HEK293 (cell line): Measurements from ENCODE around the gene KCTD7.
"Not testable (repeated sequence)": the region's sequence is repeated elsewhere in the genome, so short reads cannot be mapped to it uniquely, and the experiment has no call there.

Source experiments
- CTCF ChIA-PET: fragments of 350-600 bp; formaldehyde crosslinking; extraction: SDS; loops from one replicate; lab custom pipeline; 2021; ENCODE audit warnings: antibody characterized with exemption; lab: Yijun Ruan, JAX
- POLR2A ChIA-PET: fragments of 300-600 bp; formaldehyde crosslinking; extraction: SDS; loops from one replicate; lab custom pipeline; 2020; ENCODE audit warnings: antibody characterized with exemption, inconsistent platforms; lab: Yijun Ruan, JAX
- H3K27ac ChIP-seq: fragments of 200-500 bp; sonication (Bioruptor generic); 2 replicates; pipeline ENCODE4 v1.5.1; 2014; ENCODE audit warnings: low read depth, low read length, control low read depth, inconsistent platforms; ENCODE audit errors: extremely low read depth
- H3K36me3 ChIP-seq, 2 experiments: fragments of 200-500 bp in 1 of 2; sonication (Bioruptor generic) in 1 of 2; 1 replicate in 1 of 2; 2 replicates in 1 of 2; pipeline ENCODE4 v1.5.1; 2014 to 2017; ENCODE audit warnings: inconsistent platforms in 2 of 2, low read length in 2 of 2; ENCODE audit not compliant: control insufficient read depth in 2 of 2, insufficient read depth in 1 of 2
- H3K4me1 ChIP-seq: fragments of 200-500 bp; sonication (Bioruptor generic); 2 replicates; pipeline ENCODE4 v1.5.1; 2014; ENCODE audit warnings: mild to moderate bottlenecking, low read length, inconsistent platforms; ENCODE audit not compliant: control insufficient read depth, insufficient read depth
- H3K4me3 ChIP-seq: 2 replicates; pipeline ENCODE4 v1.5.1; 2011; ENCODE audit warnings: low read depth, mild to moderate bottlenecking, control low read depth, low read length, moderate library complexity
- H3K9me3 ChIP-seq: fragments of 200-500 bp; sonication (Bioruptor generic); 2 replicates; pipeline ENCODE4 v1.5.1; 2014; ENCODE audit warnings: low read depth, low read length, inconsistent platforms; ENCODE audit not compliant: control insufficient read depth, insufficient read depth
- BCL11B ChIP-seq: fragments of 450-650 bp; formaldehyde crosslinking; IDR thresholded peaks from 2 replicates; pipeline ENCODE4 v1.5.1; 2016; ENCODE audit warnings: low read depth, missing biosample characterization, missing genetic modification characterization
- MEIS1 ChIP-seq: sonication (generic); formaldehyde crosslinking; IDR thresholded peaks from 2 replicates; pipeline ENCODE4 v1.8.1; 2022; ENCODE audit warnings: missing genetic modification reagents, mild to moderate bottlenecking, borderline replicate concordance
- TCF7L2 ChIP-seq: IDR thresholded peaks from 2 replicates; pipeline ENCODE4 v1.6.1; 2011; ENCODE audit warnings: low read depth, mild to moderate bottlenecking, inconsistent platforms, low read length, moderate library complexity, borderline replicate concordance
- YY1 ChIP-seq: fragments of 450-650 bp; formaldehyde crosslinking; IDR thresholded peaks from 2 replicates; pipeline ENCODE4 v1.5.1; 2018; ENCODE audit warnings: missing biosample characterization, missing genetic modification characterization
- ZBTB48 ChIP-seq: fragments of 450-650 bp; formaldehyde crosslinking; IDR thresholded peaks from 2 replicates; pipeline ENCODE4 v1.5.1; 2016; ENCODE audit warnings: missing biosample characterization, missing genetic modification characterization
- ZFP69B ChIP-seq: fragments of 450-650 bp; formaldehyde crosslinking; IDR thresholded peaks from 2 replicates; pipeline ENCODE4 v1.5.1; 2016; ENCODE audit warnings: missing biosample characterization, missing genetic modification characterization
- ZNF155 ChIP-seq: fragments of 450-650 bp; formaldehyde crosslinking; IDR thresholded peaks from 2 replicates; pipeline ENCODE4 v1.5.1; 2016; ENCODE audit warnings: missing biosample characterization, missing genetic modification characterization
- ZNF184 ChIP-seq: fragments of 450-650 bp; IDR thresholded peaks from 2 replicates; pipeline ENCODE4 v1.5.1; 2018; ENCODE audit warnings: missing biosample characterization, mild to moderate bottlenecking, missing genetic modification characterization
- ZNF354C ChIP-seq: fragments of 450-650 bp; formaldehyde crosslinking; IDR thresholded peaks from 2 replicates; pipeline ENCODE4 v1.5.1; 2016; ENCODE audit warnings: missing biosample characterization, missing genetic modification characterization, low read depth, borderline replicate concordance
- ZNF366 ChIP-seq: fragments of 450-650 bp; formaldehyde crosslinking; conservative IDR thresholded peaks from 2 replicates; pipeline ENCODE4 v1.5.1; 2016; ENCODE audit warnings: missing biosample characterization, missing genetic modification characterization
- ZNF423 ChIP-seq: fragments of 450-650 bp; formaldehyde crosslinking; IDR thresholded peaks from 2 replicates; pipeline ENCODE4 v1.5.1; 2016; ENCODE audit warnings: missing biosample characterization, missing genetic modification characterization
- ZNF433 ChIP-seq: fragments of 450-650 bp; formaldehyde crosslinking; IDR thresholded peaks from 2 replicates; pipeline ENCODE4 v1.5.1; 2016; ENCODE audit warnings: missing biosample characterization, missing genetic modification characterization, low read depth
- ZNF548 ChIP-seq: fragments of 450-650 bp; formaldehyde crosslinking; IDR thresholded peaks from 2 replicates; pipeline ENCODE4 v1.5.1; 2016; ENCODE audit warnings: missing biosample characterization, missing genetic modification characterization
- ZNF571 ChIP-seq: fragments of 450-650 bp; formaldehyde crosslinking; IDR thresholded peaks from 2 replicates; pipeline ENCODE4 v1.5.0; 2017; ENCODE audit warnings: missing biosample characterization, missing genetic modification characterization
- ZNF623 ChIP-seq: fragments of 450-650 bp; formaldehyde crosslinking; IDR thresholded peaks from 2 replicates; pipeline ENCODE4 v1.5.1; 2016; ENCODE audit warnings: missing biosample characterization, missing genetic modification characterization
- ZNF624 ChIP-seq: fragments of 450-650 bp; formaldehyde crosslinking; IDR thresholded peaks from 2 replicates; pipeline ENCODE4 v1.5.1; 2017; ENCODE audit warnings: missing biosample characterization, missing genetic modification characterization
- ZNF776 ChIP-seq: fragments of 450-650 bp; formaldehyde crosslinking; IDR thresholded peaks from 2 replicates; pipeline ENCODE4 v1.5.0; 2017; ENCODE audit warnings: missing biosample characterization, missing genetic modification characterization, borderline replicate concordance
- TF ChIP-seq, protein P1 (sequence below): fragments of 450-650 bp; formaldehyde crosslinking; conservative IDR thresholded peaks from 2 replicates; pipeline ENCODE4 v1.5.1; 2016; ENCODE audit warnings: low read depth, missing biosample characterization, missing genetic modification characterization
- TF ChIP-seq, protein P2 (sequence below): fragments of 450-650 bp; formaldehyde crosslinking; IDR thresholded peaks from 2 replicates; pipeline ENCODE4 v1.5.1; 2017; ENCODE audit warnings: missing biosample characterization, missing genetic modification characterization
- TF ChIP-seq, protein P3 (sequence below): fragments of 450-650 bp; formaldehyde crosslinking; optimal IDR thresholded peaks from 2 replicates; pipeline ENCODE3; 2016; ENCODE audit warnings: missing biosample characterization, mild to moderate bottlenecking, missing genetic modification characterization

The KCTD7 gene

DNA sequence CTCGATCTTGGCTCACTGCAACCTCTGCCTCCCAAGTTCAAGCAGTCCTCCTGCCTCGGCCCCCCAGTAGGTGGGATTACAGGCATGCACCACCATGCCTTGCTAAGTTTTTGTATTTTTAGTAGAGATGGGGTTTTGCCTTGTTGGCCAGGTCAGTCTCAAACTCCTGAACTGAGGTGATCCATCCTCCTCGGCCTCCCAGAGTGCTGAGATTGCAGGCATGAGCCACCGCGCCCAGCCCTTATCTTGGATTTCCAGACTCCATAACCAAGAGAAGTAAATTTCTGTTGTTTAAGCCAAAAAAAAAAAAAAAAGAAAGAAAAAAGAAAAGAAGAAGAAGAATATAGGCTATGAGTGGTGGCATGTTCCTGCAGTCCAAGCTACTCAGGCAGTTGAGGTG is 58.5 kb downstream of the KCTD7 start (continued):
- TF ChIP-seq ZNF423 (tag by site-specific recombination) (no peak), ZNF571 (tag by site-specific recombination) (no peak), ZNF623 (tag by site-specific recombination) (no peak)
- TF ChIP-seq, all 188 proteins: peak for 0

DNA sequence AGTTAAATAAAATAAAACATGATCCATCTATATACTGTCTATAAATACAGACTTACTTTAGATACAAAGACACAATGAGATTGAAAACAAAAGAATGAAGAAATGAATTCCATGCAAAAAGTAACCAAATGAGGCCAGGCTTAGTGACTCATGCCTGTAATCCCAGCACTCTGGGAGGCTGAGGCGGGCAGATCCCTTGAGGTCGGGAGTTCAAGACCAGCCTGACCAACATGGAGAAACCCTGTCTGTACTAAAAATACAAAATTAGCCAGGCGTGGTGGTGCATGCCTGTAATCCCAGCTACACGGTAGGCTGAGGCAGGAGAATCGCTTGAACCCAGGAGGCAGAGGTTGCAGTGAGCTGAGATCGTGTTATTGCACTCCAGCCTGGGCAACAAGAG is 59.0 kb downstream of the KCTD7 start:
- H3K9me3 ChIP-seq, H3K27ac ChIP-seq, H3K4me1 ChIP-seq, H3K36me3 ChIP-seq, H3K4me3 ChIP-seq, POLR2A ChIA-PET, CTCF ChIA-PET: not testable (repeated sequence)

DNA sequence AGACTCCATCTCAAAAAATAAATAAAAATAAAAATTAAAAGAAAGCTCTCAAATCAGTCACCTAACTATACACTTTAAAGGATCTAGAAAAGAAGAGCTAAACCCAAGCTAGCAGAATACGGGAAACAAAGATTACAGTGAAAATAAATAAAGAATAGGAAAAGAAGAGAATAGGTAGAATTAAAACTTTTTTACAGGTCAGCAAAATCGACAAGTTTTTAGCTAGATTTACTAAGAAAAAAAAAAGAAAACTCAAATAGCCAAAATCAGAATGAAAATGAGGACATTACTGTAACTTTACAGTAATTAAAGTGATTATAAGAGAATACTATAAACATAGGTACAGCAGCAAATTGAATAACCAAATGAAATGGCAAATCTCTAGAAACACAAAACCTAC is 60.4 kb downstream of the KCTD7 start:
- Histone ChIP-seq H3K36me3 (no peaks in the 10 kb centered on the region; a peak in 1 of 3 replicates), H3K4me3 (no peak overlapping the region), H3K9me3 (no peaks in the 10 kb centered on the region), H3K4me1 (no peaks in the 10 kb centered on the region), H3K27ac (no peak overlapping the region)
- no peak for TF ChIP-seq ZNF433
- no peak for TF ChIP-seq ZNF366 (tag by site-specific recombination)
- no peak for TF ChIP-seq YY1
- no peak for TF ChIP-seq ZNF548 (tag by site-specific recombination)
- TF ChIP-seq ZNF624, result no peak
- no peak for TF ChIP-seq BCL11B (tag by site-specific recombination)
- TF ChIP-seq, protein P1, sequence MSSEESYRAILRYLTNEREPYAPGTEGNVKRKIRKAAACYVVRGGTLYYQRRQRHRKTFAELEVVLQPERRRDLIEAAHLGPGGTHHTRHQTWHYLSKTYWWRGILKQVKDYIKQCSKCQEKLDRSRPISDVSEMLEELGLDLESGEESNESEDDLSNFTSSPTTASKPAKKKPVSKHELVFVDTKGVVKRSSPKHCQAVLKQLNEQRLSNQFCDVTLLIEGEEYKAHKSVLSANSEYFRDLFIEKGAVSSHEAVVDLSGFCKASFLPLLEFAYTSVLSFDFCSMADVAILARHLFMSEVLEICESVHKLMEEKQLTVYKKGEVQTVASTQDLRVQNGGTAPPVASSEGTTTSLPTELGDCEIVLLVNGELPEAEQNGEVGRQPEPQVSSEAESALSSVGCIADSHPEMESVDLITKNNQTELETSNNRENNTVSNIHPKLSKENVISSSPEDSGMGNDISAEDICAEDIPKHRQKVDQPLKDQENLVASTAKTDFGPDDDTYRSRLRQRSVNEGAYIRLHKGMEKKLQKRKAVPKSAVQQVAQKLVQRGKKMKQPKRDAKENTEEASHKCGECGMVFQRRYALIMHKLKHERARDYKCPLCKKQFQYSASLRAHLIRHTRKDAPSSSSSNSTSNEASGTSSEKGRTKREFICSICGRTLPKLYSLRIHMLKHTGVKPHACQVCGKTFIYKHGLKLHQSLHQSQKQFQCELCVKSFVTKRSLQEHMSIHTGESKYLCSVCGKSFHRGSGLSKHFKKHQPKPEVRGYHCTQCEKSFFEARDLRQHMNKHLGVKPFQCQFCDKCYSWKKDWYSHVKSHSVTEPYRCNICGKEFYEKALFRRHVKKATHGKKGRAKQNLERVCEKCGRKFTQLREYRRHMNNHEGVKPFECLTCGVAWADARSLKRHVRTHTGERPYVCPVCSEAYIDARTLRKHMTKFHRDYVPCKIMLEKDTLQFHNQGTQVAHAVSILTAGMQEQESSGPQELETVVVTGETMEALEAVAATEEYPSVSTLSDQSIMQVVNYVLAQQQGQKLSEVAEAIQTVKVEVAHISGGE (tag by site-specific recombination), result no peak
- no peak for TF ChIP-seq ZNF354C (tag by site-specific recombination)
- TF ChIP-seq ZNF155, result no peak
- no peak for TF ChIP-seq ZNF776 (tag by site-specific recombination)
- TF ChIP-seq ZNF184 (tag by site-specific recombination), result no peak
- no peak for TF ChIP-seq MEIS1 (CRISPR knock-in tag)
- TF ChIP-seq, protein P2, sequence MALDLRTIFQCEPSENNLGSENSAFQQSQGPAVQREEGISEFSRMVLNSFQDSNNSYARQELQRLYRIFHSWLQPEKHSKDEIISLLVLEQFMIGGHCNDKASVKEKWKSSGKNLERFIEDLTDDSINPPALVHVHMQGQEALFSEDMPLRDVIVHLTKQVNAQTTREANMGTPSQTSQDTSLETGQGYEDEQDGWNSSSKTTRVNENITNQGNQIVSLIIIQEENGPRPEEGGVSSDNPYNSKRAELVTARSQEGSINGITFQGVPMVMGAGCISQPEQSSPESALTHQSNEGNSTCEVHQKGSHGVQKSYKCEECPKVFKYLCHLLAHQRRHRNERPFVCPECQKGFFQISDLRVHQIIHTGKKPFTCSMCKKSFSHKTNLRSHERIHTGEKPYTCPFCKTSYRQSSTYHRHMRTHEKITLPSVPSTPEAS (tag by site-specific recombination), result no peak
- TF ChIP-seq TCF7L2, result no peak
- TF ChIP-seq ZFP69B (tag by site-specific recombination), result no peak
- TF ChIP-seq, protein P3, sequence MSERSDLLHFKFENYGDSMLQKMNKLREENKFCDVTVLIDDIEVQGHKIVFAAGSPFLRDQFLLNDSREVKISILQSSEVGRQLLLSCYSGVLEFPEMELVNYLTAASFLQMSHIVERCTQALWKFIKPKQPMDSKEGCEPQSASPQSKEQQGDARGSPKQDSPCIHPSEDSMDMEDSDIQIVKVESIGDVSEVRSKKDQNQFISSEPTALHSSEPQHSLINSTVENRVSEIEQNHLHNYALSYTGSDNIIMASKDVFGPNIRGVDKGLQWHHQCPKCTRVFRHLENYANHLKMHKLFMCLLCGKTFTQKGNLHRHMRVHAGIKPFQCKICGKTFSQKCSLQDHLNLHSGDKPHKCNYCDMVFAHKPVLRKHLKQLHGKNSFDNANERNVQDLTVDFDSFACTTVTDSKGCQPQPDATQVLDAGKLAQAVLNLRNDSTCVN (tag by site-specific recombination), result no peak
- no peak for TF ChIP-seq ZBTB48 (tag by site-specific recombination)
- POLR2A ChIA-PET, result no interaction called here
- CTCF ChIA-PET, result no interaction called here
